Heart right ventricle (tissue), 16 donors: ENCODE results near the gene SLC7A6. TPM values are rescaled to one million over a fixed set of nuclear protein-coding genes. Genes with fewer than 3 reads are reported as not detected.
"Not testable (repeated sequence)": the region's sequence is repeated elsewhere in the genome, so short reads cannot be mapped to it uniquely, and the experiment has no call there.

Experiments
- ATAC-seq, 8 donors: fragments of 200-7000 bp; cut with Tn5 transposase; one replicate each; pipeline ENCODE4 v1.9.1; 2020; ENCODE audit warnings: mild to moderate bottlenecking in 8 of 8, moderate library complexity in 8 of 8, moderate number of reproducible peaks in 1 of 8
- DNase-seq, 2 donors: peaks; one replicate each; pipeline ENCODE4 v3.0.0-alpha.2; 2020
- H3K27ac ChIP-seq, 10 donors: fragments of 200-600 bp; sonication (generic) in 2 of 10; one replicate each; pipeline versions ENCODE4 v1.5.0 to v1.8.0; 2020 to 2022; ENCODE audit warnings: mild to moderate bottlenecking in 3 of 10
- H3K27me3 ChIP-seq, 7 donors: fragments of 200-600 bp; one replicate each; pipeline ENCODE4 v1.8.0; 2021 to 2022; ENCODE audit warnings: mild to moderate bottlenecking in 2 of 7
- H3K36me3 ChIP-seq, 9 donors: fragments of 200-600 bp; sonication (generic) in 1 of 9; one replicate each; pipeline versions ENCODE4 v1.5.0 to v1.8.0; 2020 to 2022; ENCODE audit warnings: mild to moderate bottlenecking in 2 of 9
- H3K4me1 ChIP-seq, 9 donors: fragments of 200-600 bp; sonication (generic) in 1 of 9; one replicate each; pipeline versions ENCODE4 v1.5.0 to v1.8.0; 2020 to 2022; ENCODE audit warnings: mild to moderate bottlenecking in 4 of 9
- H3K4me3 ChIP-seq, 10 donors: fragments of 200-600 bp; sonication (generic) in 2 of 10; one replicate each; pipeline versions ENCODE4 v1.5.0 to v1.8.0; 2020 to 2022; ENCODE audit warnings: mild to moderate bottlenecking in 7 of 10, moderate library complexity in 2 of 10
- H3K9me3 ChIP-seq, 11 donors: fragments of 200-600 bp in 10 of 11; sonication (generic) in 2 of 11; one replicate each; pipeline versions ENCODE4 v1.5.0 to v1.8.0; 2013 to 2022; ENCODE audit warnings: mild to moderate bottlenecking in 2 of 11, control low read depth in 1 of 11, moderate library complexity in 1 of 11
- CTCF ChIP-seq, 9 donors: fragments of 200-600 bp; sonication (generic) in 2 of 9; IDR thresholded peaks; one replicate each; pipeline versions ENCODE4 v1.5.0 to v1.8.0; 2021 to 2022; ENCODE audit warnings: antibody characterized with exemption in 9 of 9, mild to moderate bottlenecking in 5 of 9, moderate library complexity in 1 of 9
- WGBS, 2 donors: extraction: QIAGEN DNeasy Blood & Tissue Kit; methylation state at CpG; one replicate each; pipeline ENCODE4 v1.1.7; 2013; ENCODE audit warnings: inconsistent platforms in 1 of 2; 5-methylcytosine and 5-hydroxymethylcytosine counted together
- intact Hi-C, 10 donors: fragments of 100-400 bp; cut with DNase I; formaldehyde crosslinking; loops; one replicate each; pipeline versions ENCODE4 v1.11.1 to v1.14.2; 2022
- polyA plus RNA-seq, 2 donors: library from polyadenylated mRNA; stranded (reverse); fragments of 200-250 nt; gene quantifications; one replicate each; pipeline ENCODE4 v1.2.3, GENCODE V29; 2013
- total RNA-seq, 10 donors: library from RNA; stranded (reverse); fragmentation: NEBNext Ultra II Directional in 3 of 10; extraction: Animal tissue kit (Norgen Biotek cat#: 25700) in 3 of 10; gene quantifications; one replicate each; pipeline versions ENCODE4 v1.2.1 to v1.2.4, GENCODE V29; 2021 to 2023
- donor health status: Arrhythmogenic right ventricular cardiomyopathy.
- donor health status: ischemic (EF 13 %, LVEDD 7.1; RV severe dilation, severe dysfunction).
- donor health status: healthy with polysubstance abuse.
- donor health status: DM: no; HTN: yes; CAD: no.
- donor health status: DM: no; HTN: no; CAD: no.
- donor health status: ischemic (EF 25% LVEDD 6.9; RV normal size, moderate dysfunction).
- donor health status: ischemic (EF 25% LVEDD 5.7; RV mildly dilated, moderate dysfunction).
- donor health status: healthy.
- donor health status: DM: yes; HTN: yes; CAD: no.
- donor health status: Ischemic cardiomyopathy.
- donor health status: ischemic (EF 35%, LVEDD 5.7; RV mildly dilated, moderate dysfunction).
- donor health status: nonischemic (EF 11% LVEDD 7.7; RV severe dilation, severe dysfunction).
- donor health status: DM: yes; HTN: yes; CAD: no.
- donor health status: PGD.
- donor health status: ischemic (EF 29% LVEDD 5.4; RV normal size, mild dysfunction).
- donor health status: nonischemic (EF 23%, LVEDD 6.1; RV moderate dilation, normal function).

The SLC7A6 gene
- total and polyA plus RNA-seq, 12 donors = 22.6 to 85.6 (median 42.4) TPM

- DNase-seq (peak; percentile 68 to 77), ATAC-seq (peak; percentile 59 to 83 (median 70))
- H3K36me3 ChIP-seq = peaks cover 0 to 59% (median 22%) of the 10 kb centered on the region in 9 donors
- H3K27ac ChIP-seq = peak overlapping the region; percentile 52 to 88 (median 76)
- TF ChIP-seq CTCF (IDR thresholded peaks at IDR 0.05) = peak in 2 of 9 donors; percentile 12 to 15
- 77 to 85% methylated on average over 11 of the region's 11 CpGs for WGBS, 2 donors
- intact Hi-C loops = loop anchor here in 1 of 10 donors (2.0 kb wide), 1 partner anchor 23 kb away; the partner anchor contains the start of genes PRMT7 and SLC7A6OS
- H3K4me1 ChIP-seq = peaks cover 43 to 97% (median 89%) of the 10 kb centered on the region in 9 donors
- no peaks in the 10 kb centered on the region for H3K27me3 ChIP-seq
- no peaks in the 10 kb centered on the region for H3K9me3 ChIP-seq
- H3K4me3 ChIP-seq = no peak overlapping the region
Measured at GRCh38 chr16:68287276-68288251, 23.2 kb downstream of the SLC7A6 start.

- Histone ChIP-seq H3K9me3 (no peaks in the 10 kb centered on the region), H3K4me3 (no peak overlapping the region), H3K27me3 (no peaks in the 10 kb centered on the region), H3K36me3 (peaks cover 0 to 59% (median 28%) of the 10 kb centered on the region in 9 donors), H3K4me1 (peaks cover 41 to 91% (median 82%) of the 10 kb centered on the region in 9 donors), H3K27ac (peak overlapping the region; percentile 52 to 88 (median 76))
- peak in 1 of 8 donors; percentile 1 for ATAC-seq
- no peak for DNase-seq
- no peak for TF ChIP-seq CTCF (IDR thresholded peaks at IDR 0.05)
- 81 to 87% methylated on average over 1 of the region's 1 CpG for WGBS, 2 donors
- intact Hi-C loops = loop anchor here in 1 of 10 donors (2.0 kb wide), 1 partner anchor 23 kb away; the partner anchor contains the start of genes PRMT7 and SLC7A6OS
Measured at GRCh38 chr16:68288252-68288650, 23.9 kb downstream of the SLC7A6 start.

GRCh38 chr16:68288796-68289195 is 24.5 kb downstream of the SLC7A6 start:
- peak overlapping the region in 9 of 10 donors; percentile 66 to 88 (median 80) for H3K27ac ChIP-seq
- WGBS, 2 donors = 89 to 95% methylated on average over 9 of the region's 9 CpGs
- ATAC-seq, DNase-seq, H3K4me3 ChIP-seq, H3K27me3 ChIP-seq, H3K9me3 ChIP-seq: not testable (repeated sequence)
- H3K4me1 ChIP-seq = peaks cover 38 to 85% (median 77%) of the 10 kb centered on the region in 9 donors
- intact Hi-C loops = loop anchor here in 1 of 10 donors (2.0 kb wide), 1 partner anchor 22 kb away; the partner anchor contains the start of genes PRMT7 and SLC7A6OS
- H3K36me3 ChIP-seq = peaks cover 0 to 64% (median 33%) of the 10 kb centered on the region in 9 donors

GRCh38 chr16:68289202-68289601 is 24.9 kb downstream of the SLC7A6 start:
- ATAC-seq (no peak), DNase-seq (no peak)
- peaks cover 38 to 81% (median 72%) of the 10 kb centered on the region in 9 donors for H3K4me1 ChIP-seq
- H3K4me3 ChIP-seq = no peak overlapping the region
- peaks cover 0 to 68% (median 36%) of the 10 kb centered on the region in 9 donors for H3K36me3 ChIP-seq
- WGBS, 2 donors = 91% methylated on average over 2 of the region's 2 CpGs
- H3K27ac ChIP-seq = peak overlapping the region; percentile 21 to 88 (median 78)
- intact Hi-C loops = loop anchor here in 1 of 10 donors (2.0 kb wide), 1 partner anchor 22 kb away; the partner anchor contains the start of genes PRMT7 and SLC7A6OS
- no peaks in the 10 kb centered on the region for H3K9me3 ChIP-seq
- no peaks in the 10 kb centered on the region for H3K27me3 ChIP-seq
- no peak for TF ChIP-seq CTCF (IDR thresholded peaks at IDR 0.05)
